GM21526 (cell line): ENCODE data around the gene TBL3.
A peak's percentile ranks its signal among the peaks of the same experiment; 100 is the strongest.
"Not testable (repeated sequence)": the region's sequence is repeated elsewhere in the genome, so short reads cannot be mapped to it uniquely, and the experiment has no call there.

Experiments used
- ATAC-seq: cut with Tn5 transposase; IDR thresholded peaks from one replicate; pipeline ENCODE4 v1.9.1; 2021; ENCODE audit warnings: moderate library complexity; ENCODE audit not compliant: unreplicated experiment, low FRiP score

Gene TBL3

DNA sequence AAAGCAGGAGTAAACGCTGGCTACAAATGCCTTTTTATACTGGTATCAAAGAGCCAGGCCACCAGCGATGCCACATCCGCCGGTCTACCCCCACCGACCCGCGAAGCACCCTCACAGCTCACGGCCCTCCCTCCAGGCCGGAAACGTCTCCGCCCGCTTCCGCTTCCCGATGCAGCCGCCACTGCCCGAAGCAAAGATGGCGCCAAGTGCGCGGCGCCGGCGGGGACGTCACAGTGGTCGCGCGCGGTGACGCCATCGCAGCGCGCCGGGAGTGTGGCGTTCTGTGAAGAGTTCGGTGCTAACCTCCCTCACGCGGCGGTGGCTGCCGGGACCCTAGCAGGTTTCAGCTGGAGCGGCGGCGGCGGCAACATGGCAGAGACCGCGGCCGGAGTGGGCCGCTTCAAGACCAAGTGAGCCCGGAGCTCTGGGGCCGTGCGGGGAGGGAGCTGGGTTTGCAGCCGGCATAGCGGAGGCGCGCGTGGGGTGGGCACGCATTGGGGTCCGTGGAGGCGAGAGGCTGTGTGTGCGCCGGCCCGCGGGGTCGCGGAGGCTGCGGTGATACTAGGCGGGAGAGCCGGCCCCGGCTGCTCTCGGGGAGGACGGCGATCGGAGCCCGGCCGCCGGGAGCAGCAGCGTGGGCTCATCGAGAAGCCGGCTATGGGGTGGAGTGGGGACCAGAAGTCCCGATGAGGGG, at the start of gene TBL3:
Gene TBL3 (plus strand): TSS at position 258 of the 694 bp plus-strand sequence. CDS start 112 bp downstream, at position 370.
- peak; percentile 64 for ATAC-seq

DNA sequence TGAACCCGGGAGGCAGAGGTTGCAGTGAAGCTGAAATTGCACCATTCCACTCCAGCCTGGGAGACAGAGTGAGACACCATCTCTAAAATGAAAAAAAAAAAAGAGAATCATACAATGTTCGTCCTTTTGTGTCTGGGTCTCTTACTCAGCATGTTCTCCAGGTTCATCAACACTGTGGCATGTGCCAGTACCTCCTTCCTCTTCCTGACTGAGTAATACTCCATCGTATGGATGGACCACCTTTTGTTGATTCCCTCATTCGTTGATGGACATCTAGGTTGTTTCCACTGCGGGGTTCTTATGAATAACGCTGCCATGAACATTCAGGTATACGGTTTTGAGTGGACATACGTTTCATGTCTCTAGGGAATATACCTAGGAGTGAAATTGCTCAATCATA, 49.5 kb upstream of the TBL3 start:
- no peak for ATAC-seq

- ATAC-seq = no peak
Observed at GRCh38 chr16:1923299-1924034, 48.4 kb upstream of the TBL3 start.

GRCh38 chr16:1924095-1924494, 47.8 kb upstream of the TBL3 start:
- ATAC-seq = no peak

DNA sequence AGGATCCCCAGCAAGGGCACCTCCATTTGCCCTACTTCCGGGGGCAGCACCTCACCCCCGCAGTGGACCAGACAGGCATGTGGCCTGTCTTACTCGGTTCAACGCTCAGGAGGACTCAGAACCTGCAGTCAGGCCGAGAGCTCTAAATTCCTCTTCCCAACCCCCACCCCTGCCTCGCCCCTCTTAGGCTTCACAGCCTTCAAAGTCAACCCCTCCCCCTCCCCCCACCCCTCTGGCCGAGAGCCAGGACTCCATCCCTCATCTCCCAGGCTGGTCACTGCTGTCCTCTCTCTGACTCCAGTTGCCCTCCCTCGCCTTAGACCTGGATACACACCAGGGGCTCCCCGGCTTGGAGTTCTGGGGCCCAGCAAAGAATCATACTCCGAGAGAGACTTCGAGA, 45.6 kb upstream of the TBL3 start:
- no peak for ATAC-seq

GRCh38 chr16:1929105-1929504, 42.7 kb upstream of the TBL3 start:
- no peak for ATAC-seq

DNA sequence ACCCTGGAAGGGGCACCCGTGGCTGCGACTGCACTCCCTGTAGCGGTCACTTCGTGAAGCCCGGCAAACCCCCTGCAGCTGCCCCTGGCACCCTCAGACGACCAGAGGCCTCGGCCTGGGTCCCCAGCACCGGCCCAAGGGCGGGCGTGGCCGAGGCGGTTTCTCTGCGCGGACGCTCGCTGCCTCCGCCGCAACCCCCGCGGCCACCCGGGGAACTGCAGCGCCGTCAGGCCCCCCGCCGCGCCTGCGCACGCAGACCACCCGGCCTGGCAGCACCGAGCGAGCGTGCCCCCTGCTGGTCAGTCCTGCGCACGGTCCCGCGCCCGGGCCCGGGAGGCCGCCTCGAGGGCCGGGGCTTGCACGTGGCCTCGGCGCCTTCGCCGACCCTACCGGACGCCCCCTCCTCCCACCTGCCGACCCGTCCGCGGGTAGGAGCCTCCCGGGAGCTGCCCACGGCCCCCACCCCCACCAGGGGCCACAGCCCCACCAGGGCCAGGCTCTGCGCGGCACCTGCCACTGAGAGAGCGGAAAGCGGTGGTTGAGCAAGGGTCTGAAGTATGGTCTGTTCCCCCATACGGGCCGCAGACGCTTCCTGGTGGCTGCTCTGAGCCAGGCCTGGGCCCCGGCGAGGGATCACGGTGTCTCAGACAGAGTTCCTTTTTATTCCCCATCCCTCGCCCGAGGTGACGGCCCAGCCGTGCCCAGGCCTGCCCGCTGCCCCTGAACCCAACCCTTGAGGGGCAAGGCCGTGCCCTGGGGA, 42.1 kb upstream of the TBL3 start:
- ATAC-seq = peak; percentile 78

- ATAC-seq = no peak
Observed at GRCh38 chr16:1930338-1930720, 41.5 kb upstream of the TBL3 start.

DNA sequence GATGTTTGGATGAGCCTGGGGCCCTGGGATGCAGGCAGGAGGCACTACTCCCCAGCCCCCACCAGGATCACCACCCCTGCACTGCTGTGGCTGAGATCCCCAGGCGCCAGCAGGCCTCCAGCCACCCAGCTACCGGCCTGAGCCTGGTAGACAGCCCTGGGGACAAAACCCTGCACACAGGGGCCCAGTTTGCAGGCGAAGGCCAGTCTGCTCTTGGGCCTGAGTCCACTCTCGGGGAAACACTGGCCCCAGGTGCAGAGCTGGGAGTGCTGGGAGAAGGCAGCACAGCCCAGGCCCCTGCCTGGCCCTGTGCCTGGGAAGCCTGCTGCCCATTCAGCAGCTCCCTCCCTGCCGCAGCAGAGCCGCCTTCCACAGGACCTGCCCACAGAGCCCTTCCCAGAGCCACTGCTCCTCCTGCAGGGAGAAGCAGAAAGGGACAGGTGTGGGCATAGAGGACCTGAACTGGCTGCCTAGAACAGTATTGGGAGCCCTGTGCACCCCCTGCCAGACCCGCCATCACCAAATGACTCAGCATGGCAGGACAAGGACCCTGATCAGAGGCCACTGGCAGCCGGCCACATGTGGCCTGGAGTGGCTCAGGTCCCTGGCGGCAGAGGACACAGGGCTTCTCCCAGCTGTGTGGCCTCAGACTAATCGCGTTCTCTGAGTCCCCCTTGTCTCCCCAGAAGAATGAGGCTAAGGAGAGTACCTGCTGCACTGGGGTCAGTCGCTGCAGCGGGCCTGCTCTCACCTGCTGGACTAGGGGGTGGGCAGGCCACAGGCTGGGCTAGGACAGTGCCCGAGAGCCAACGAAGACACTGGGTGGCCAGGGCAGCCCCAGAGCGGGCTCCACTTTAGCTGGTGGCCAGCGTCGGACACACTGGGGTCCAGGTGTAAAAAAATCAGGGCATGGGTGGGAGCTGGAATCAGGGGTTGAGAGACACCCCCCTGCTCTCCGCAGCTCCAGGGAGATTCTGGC, 39.5 kb upstream of the TBL3 start:
- ATAC-seq = no peak

GRCh38 chr16:1933097-1933661, 38.7 kb upstream of the TBL3 start:
- ATAC-seq = no peak

- ATAC-seq = no peak
Observed at GRCh38 chr16:1936945-1937479, 34.8 kb upstream of the TBL3 start.

DNA sequence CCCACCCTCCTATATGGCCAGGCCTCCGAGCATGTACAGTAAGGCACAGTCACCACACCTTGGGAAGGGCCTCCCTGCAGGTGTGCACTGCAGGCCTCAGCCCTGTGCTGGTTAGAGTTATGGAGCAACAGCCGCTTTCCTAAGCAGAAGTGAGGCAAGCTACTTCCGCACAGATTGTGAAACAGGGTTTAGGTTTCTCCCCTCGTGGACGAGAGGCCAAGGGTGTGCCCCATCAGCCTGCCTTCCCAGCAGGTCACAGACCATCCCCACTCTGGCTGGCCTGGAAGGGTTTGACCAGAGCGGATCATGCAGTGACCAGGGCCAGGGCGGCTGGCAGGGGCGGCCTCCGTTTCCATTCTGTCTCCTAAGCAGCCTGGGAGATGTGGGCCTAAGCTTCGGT, 33.5 kb upstream of the TBL3 start:
- no peak for ATAC-seq

- ATAC-seq = no peak
Observed at GRCh38 chr16:1938910-1939309, 32.9 kb upstream of the TBL3 start.

- ATAC-seq = not testable (repeated sequence)
Observed at GRCh38 chr16:1939833-1940232, 32.0 kb upstream of the TBL3 start.

DNA sequence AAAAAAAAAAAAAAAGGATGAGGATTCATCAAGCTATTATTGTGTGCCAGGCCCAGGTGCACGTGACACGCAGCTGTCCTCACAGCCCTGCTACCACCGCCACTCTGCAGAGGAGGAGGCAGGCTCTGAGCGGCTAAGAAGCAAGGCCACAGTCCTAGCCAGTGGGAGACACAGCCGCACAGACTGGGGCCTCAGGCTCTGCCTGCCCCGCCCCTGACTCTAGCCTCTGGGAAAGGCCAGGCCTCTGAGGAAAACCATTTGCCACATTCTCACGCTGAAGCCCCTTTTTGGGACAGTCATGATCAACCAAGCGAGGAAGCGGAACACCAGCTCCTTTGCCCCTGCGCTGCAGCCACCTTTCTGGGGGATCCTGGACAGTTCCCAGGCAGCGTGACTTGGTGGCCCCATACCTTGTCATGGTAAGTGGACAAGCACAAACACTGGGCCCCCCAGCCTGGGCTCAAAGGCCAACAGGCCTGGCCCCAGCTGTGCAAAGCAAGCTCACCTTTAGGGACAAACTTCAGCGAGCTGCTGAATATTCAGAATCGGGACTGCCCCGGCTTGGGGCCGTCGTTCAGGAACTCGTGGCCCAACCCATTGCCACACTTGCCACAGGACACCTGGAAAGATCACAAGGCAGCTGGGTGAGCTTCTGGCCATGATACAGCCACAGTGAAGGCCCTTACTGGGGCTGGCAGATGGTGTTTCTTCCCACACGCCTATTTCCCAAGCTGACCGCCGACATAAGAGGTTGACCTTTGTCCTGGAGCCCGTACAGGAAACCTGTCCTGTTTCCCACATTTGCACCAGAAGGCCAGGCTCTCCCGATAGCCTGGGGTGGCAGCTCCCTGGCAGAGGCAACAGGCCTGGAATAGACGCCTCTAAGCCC, 31.3 kb upstream of the TBL3 start:
- no peak for ATAC-seq

DNA sequence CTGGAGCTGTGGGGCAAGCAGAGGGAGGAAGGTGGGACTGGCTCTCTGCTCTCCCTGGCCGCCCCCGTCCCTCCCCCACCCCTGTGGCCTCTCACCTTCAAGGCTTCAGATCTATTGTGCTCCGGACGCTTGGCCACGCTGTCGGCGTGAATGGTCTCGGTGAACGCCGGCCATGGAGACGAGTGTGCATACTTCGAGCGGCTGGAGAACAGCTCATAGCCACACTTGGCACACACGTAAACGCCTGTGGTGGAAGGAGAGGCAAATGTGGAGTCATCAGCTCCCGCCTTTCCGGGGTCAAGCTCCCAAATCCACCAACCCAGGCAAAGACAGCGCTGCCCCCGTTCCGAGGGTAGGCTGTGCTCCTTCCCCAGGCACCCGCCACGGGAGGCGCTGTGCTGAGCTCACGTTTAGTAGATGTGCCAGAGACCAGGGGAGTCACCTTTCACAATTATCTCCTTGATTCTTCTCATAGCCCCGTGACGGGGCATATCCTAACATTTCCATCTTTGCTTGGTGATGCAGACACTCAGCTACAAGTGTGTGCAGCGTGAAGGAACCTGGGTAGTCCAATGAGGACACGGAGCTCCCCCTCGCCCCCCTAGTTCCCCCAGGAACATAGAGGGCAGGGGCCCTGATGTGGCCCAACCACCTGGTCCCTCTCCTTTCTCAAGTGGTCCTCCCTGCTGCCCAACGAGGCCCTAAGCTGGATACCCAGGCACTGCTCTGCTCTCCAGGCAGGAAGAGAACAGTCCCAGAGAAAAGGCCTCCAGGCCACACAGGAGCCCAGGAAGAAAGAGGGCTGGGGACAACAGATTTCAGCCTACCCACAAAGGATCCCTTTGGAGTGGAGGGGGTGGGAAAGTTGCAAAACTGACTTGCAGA, 30.4 kb upstream of the TBL3 start:
- no peak for ATAC-seq

GRCh38 chr16:1942047-1942809, 29.6 kb upstream of the TBL3 start:
- ATAC-seq = no peak
